Measurements from ENCODE around the gene SPHKAP.

DNA sequence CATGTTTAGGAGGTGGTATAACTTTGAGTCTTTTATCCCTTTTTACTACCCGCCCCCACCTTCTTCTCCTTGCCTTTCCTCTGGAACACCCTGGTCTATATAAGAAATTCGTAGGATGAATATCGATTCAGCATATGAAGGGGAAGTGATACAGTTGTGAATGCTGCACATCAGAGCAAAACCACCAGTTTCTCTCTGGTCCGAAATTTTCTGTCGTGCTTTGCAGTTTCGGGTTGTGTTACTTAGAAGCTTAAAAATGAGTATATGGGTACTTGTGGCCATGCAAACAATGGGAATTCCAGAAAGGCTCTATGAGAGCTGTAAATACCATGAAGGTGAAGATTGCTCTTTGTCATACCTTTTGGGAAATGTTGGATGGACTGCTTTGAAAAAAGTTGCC, 249.5 kb downstream of the SPHKAP start:
- TF ChIP-seq CTCF (IDR thresholded peaks at IDR 0.05) (no peak), POLR2A (IDR thresholded peaks at IDR 0.05) (no peak), EP300 (IDR thresholded peaks at IDR 0.05) (no peak)
